Measurements from ENCODE around the gene BHLHE41. TPM values are rescaled to one million over a fixed set of nuclear protein-coding genes. Genes with fewer than 3 reads are reported as not detected.
A peak's percentile ranks its signal among the peaks of the same experiment; 100 is the strongest.

The BHLHE41 gene
- total RNA-seq, 1 donor from 2014 or later = 64.4 TPM

- DNase-seq (ENCODE audit: low spot score) = no peak
- intact Hi-C loops (cut with DNase I) = no loop called here
- ATAC-seq = no peak
These were observed 29.7 kb downstream of the BHLHE41 start for GRCh38 chr12:26095186-26095585.

- intact Hi-C loops (cut with DNase I) = no loop called here
- ATAC-seq (no peak), DNase-seq (ENCODE audit: low spot score) (no peak)
These were observed 32.3 kb downstream of the BHLHE41 start for GRCh38 chr12:26092346-26093105.

DNA sequence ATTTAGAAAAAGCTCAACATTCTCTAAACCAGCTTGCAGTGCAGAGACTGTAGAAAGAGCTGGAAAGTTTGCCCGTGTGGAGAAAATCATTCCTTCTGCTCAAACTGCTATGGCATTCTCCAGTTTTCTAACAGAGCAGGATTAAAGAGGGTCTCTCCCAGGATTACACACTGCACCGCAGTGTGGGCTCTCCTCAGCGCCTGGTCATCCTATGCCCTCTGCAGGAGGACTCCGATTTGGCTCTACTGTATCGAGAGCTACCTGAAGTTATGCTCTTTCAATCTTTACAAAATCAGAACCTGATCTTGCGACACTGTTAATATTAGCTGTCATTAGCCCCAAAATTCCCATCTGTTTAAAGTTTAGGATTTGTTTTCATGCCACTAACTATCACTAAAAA lies 33.0 kb downstream of the BHLHE41 start:
- intact Hi-C loops (cut with DNase I) = no loop called here
- ATAC-seq = peak; percentile 92
- DNase-seq (ENCODE audit: low spot score) = no peak

DNA sequence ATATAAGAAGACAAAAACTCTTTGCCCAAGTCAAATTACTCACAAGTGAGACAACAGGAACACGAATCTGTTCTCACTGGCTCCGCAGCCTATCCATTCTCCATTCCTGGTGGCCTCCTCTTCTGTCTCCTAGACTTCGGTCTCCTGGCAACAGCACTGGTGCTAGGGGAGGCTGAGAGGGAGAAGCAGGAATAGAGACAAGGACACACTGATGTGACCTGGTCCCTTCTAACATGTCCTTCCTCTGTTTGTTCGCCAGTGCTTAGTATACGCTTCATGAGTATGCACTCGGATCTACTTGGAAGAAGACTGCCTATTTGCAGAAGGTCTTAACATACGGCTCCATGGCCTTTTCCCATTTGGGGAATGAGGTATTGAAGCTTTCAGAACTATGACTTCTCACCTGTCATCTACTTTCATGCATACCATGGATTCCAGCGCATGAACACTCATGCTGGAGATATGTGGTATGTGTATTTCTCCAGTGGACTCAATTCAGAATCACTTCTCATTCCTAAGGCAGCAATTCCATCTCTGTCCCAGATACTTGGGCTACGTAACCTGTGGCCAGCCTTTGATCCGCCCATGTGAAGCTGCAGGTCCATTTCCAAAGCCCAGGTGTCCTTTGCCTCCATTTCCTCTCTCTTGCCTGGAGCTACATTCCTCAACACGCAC lies 33.9 kb downstream of the BHLHE41 start:
- intact Hi-C loops (cut with DNase I) = no loop called here
- DNase-seq (ENCODE audit: low spot score) (no peak), ATAC-seq (no peak)

GRCh38 chr12:26088998-26089397 lies 35.8 kb downstream of the BHLHE41 start:
- DNase-seq (ENCODE audit: low spot score) (no peak), ATAC-seq (no peak)
- intact Hi-C loops (cut with DNase I) = no loop called here

- ATAC-seq (no peak), DNase-seq (ENCODE audit: low spot score) (no peak)
- intact Hi-C loops (cut with DNase I) = no loop called here
These were observed 37.9 kb downstream of the BHLHE41 start for GRCh38 chr12:26086936-26087335.

DNA sequence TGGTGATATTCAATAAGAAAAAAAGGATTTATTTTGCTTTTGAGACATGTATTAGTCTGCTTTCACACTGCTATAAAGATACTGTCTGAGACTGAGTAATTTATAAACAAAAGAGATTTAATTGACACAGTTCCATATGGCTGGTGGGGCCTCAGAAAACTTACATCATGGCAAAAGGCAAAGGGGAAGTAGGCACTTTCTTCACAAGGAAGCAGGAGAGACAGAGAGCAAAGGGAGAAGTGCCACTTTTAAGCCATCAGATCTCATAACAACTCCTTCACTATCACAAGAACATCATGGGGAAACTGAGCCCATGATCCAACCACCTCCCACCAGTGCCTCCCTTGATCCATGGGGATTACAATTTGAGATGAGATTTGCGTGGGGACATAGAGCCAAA lies 43.9 kb downstream of the BHLHE41 start:
- DNase-seq (ENCODE audit: low spot score) = no peak
- intact Hi-C loops (cut with DNase I) = no loop called here

GRCh38 chr12:26077915-26078702 lies 46.7 kb downstream of the BHLHE41 start:
- ATAC-seq = no peak
- intact Hi-C loops (cut with DNase I) = no loop called here
- DNase-seq (ENCODE audit: low spot score) = no peak

More for the DNA sequence above, 43.9 kb downstream of the BHLHE41 start:
- no peak for ATAC-seq

Other genes with a start within 250 kb of the BHLHE41 start
- gene RASSF8, start 166.4 kb downstream of the BHLHE41 start, total RNA-seq = 132 TPM
- gene SSPN, start 70.5 kb upstream of the BHLHE41 start, total RNA-seq = 119 TPM